HCT116 (cell line): Measurements from ENCODE around the gene AMOTL1.

Source experiments
- CEBPB ChIP-seq: IDR thresholded peaks from 2 replicates; pipeline ENCODE4 v1.6.1; 2012; ENCODE audit warnings: low read depth
- EZH2 ChIP-seq: fragments of 200-600 bp; sonication (generic); IDR thresholded peaks from 2 replicates; pipeline ENCODE4 v1.6.1; 2017; ENCODE audit warnings: antibody characterized with exemption, mixed run types
- JUND ChIP-seq: IDR thresholded peaks from 2 replicates; pipeline ENCODE4 v1.6.1; 2012
- TCF7L2 ChIP-seq: IDR thresholded peaks from 2 replicates; pipeline ENCODE4 v1.7.0; 2011; ENCODE audit warnings: borderline replicate concordance, inconsistent platforms; ENCODE audit not compliant: insufficient read depth, insufficient read length; ENCODE audit errors: extremely low read depth
- TF ChIP-seq, protein P1 (sequence below): IDR thresholded peaks from 2 replicates; pipeline ENCODE4 v1.6.1; 2012; ENCODE audit warnings: low read depth
- TF ChIP-seq, protein P2 (sequence below): IDR thresholded peaks from 2 replicates; pipeline ENCODE4 v1.6.1; 2012
- TF ChIP-seq, protein P3 (sequence below), 3 experiments: fragments of 200-600 bp in 1 of 3; sonication (generic) in 1 of 3; IDR thresholded peaks in 2 of 3; conservative IDR thresholded peaks in 1 of 3; 2 replicates each; pipeline ENCODE4 v1.5.1; 2012 to 2017; ENCODE audit warnings: low read depth in 2 of 3, low read length in 2 of 3, antibody characterized with exemption in 1 of 3, borderline replicate concordance in 1 of 3, control low read depth in 1 of 3, mild to moderate bottlenecking in 1 of 3, mixed read lengths in 1 of 3, mixed run types in 1 of 3, moderate library complexity in 1 of 3; ENCODE audit not compliant: insufficient read depth in 1 of 3

DNA sequence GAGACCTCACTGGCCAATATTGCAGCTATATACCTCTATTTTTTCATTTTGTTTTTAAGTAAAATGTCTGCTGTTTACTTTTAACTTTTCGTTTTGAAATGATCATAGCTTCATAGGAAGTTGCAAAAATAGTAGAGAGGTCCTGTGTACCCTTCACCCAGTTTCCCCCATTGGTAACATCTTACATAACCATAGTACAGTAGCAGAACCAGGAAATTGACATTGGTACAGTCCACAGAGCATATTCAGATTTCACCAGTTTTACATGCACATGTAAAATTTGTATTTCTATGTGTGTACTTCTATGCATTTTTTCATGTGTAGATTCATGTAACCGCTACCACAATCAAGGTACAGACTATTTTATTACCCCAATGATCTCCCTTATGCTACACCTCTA, 3.8 kb downstream of the AMOTL1 start:
- TF ChIP-seq, protein P1, sequence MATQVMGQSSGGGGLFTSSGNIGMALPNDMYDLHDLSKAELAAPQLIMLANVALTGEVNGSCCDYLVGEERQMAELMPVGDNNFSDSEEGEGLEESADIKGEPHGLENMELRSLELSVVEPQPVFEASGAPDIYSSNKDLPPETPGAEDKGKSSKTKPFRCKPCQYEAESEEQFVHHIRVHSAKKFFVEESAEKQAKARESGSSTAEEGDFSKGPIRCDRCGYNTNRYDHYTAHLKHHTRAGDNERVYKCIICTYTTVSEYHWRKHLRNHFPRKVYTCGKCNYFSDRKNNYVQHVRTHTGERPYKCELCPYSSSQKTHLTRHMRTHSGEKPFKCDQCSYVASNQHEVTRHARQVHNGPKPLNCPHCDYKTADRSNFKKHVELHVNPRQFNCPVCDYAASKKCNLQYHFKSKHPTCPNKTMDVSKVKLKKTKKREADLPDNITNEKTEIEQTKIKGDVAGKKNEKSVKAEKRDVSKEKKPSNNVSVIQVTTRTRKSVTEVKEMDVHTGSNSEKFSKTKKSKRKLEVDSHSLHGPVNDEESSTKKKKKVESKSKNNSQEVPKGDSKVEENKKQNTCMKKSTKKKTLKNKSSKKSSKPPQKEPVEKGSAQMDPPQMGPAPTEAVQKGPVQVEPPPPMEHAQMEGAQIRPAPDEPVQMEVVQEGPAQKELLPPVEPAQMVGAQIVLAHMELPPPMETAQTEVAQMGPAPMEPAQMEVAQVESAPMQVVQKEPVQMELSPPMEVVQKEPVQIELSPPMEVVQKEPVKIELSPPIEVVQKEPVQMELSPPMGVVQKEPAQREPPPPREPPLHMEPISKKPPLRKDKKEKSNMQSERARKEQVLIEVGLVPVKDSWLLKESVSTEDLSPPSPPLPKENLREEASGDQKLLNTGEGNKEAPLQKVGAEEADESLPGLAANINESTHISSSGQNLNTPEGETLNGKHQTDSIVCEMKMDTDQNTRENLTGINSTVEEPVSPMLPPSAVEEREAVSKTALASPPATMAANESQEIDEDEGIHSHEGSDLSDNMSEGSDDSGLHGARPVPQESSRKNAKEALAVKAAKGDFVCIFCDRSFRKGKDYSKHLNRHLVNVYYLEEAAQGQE = no peak
- TF ChIP-seq, protein P2, sequence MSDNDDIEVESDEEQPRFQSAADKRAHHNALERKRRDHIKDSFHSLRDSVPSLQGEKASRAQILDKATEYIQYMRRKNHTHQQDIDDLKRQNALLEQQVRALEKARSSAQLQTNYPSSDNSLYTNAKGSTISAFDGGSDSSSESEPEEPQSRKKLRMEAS = no peak
- TF ChIP-seq, protein P3, sequence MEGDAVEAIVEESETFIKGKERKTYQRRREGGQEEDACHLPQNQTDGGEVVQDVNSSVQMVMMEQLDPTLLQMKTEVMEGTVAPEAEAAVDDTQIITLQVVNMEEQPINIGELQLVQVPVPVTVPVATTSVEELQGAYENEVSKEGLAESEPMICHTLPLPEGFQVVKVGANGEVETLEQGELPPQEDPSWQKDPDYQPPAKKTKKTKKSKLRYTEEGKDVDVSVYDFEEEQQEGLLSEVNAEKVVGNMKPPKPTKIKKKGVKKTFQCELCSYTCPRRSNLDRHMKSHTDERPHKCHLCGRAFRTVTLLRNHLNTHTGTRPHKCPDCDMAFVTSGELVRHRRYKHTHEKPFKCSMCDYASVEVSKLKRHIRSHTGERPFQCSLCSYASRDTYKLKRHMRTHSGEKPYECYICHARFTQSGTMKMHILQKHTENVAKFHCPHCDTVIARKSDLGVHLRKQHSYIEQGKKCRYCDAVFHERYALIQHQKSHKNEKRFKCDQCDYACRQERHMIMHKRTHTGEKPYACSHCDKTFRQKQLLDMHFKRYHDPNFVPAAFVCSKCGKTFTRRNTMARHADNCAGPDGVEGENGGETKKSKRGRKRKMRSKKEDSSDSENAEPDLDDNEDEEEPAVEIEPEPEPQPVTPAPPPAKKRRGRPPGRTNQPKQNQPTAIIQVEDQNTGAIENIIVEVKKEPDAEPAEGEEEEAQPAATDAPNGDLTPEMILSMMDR (IDR thresholded peaks at IDR 0.05 in 2 of 3, conservative IDR thresholded peaks at IDR 0.05 in 1 of 3; ENCODE audit: borderline replicate concordance in 1 of 3, insufficient read depth in 1 of 3, low read depth in 2 of 3, low read length in 2 of 3) = no peak
- TF ChIP-seq EZH2 (no peak), JUND (no peak), TCF7L2 (no peak), CEBPB (no peak)
